PFSK-1 (cell line): Measurements from ENCODE around the gene IL1RAPL2.

Experiments used
- FOXP2 ChIP-seq: optimal IDR thresholded peaks from 2 replicates; pipeline ENCODE3; 2011; ENCODE audit warnings: borderline replicate concordance, control low read depth, inconsistent platforms; ENCODE audit not compliant: insufficient read depth; ENCODE audit errors: extremely low read length, extremely low read depth
- POLR2AphosphoS5 ChIP-seq: IDR thresholded peaks from 2 replicates; pipeline ENCODE4 v1.6.1; 2012; ENCODE audit warnings: low read depth, mild to moderate bottlenecking, control low read depth, low read length, moderate library complexity
- SIN3A ChIP-seq: IDR thresholded peaks from 2 replicates; pipeline ENCODE4 v1.6.1; 2012; ENCODE audit warnings: mild to moderate bottlenecking, low read length, moderate library complexity, borderline replicate concordance; ENCODE audit not compliant: insufficient read depth
- TAF1 ChIP-seq: IDR thresholded peaks from 2 replicates; pipeline ENCODE4 v1.6.1; 2012; ENCODE audit warnings: low read length, control low read depth, borderline replicate concordance; ENCODE audit not compliant: insufficient read depth
- TF ChIP-seq, protein P1 (sequence below), 2 experiments: IDR thresholded peaks; 2 replicates each; pipeline versions ENCODE4 v1.6.1 to v1.8.0; 2011 to 2012; ENCODE audit warnings: low read depth in 2 of 2, low read length in 2 of 2, control low read depth in 1 of 2, inconsistent platforms in 1 of 2, mild to moderate bottlenecking in 1 of 2, moderate library complexity in 1 of 2; ENCODE audit not compliant: insufficient read depth in 1 of 2

IL1RAPL2 gene

DNA sequence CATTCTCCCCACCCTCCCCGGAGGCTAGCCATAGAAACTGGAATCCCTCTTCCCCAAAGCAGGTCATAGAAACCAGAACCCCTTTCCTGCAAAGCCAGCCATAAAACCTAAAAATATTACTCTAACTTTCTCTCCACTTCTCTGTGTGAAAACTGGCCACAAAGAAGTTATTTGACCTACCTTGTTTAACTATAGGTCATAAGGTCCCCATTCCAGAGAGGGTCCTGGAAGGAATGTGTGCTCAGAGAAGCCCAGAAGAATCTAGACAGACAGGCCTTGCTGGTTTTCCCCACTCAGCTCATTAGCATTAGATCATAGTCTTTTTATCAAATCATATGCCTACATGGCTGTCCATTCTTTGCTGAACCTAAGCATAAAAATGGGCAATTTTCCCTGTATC, 707.3 kb downstream of the IL1RAPL2 start:
- TF ChIP-seq TAF1, result no peak
- TF ChIP-seq, protein P1, sequence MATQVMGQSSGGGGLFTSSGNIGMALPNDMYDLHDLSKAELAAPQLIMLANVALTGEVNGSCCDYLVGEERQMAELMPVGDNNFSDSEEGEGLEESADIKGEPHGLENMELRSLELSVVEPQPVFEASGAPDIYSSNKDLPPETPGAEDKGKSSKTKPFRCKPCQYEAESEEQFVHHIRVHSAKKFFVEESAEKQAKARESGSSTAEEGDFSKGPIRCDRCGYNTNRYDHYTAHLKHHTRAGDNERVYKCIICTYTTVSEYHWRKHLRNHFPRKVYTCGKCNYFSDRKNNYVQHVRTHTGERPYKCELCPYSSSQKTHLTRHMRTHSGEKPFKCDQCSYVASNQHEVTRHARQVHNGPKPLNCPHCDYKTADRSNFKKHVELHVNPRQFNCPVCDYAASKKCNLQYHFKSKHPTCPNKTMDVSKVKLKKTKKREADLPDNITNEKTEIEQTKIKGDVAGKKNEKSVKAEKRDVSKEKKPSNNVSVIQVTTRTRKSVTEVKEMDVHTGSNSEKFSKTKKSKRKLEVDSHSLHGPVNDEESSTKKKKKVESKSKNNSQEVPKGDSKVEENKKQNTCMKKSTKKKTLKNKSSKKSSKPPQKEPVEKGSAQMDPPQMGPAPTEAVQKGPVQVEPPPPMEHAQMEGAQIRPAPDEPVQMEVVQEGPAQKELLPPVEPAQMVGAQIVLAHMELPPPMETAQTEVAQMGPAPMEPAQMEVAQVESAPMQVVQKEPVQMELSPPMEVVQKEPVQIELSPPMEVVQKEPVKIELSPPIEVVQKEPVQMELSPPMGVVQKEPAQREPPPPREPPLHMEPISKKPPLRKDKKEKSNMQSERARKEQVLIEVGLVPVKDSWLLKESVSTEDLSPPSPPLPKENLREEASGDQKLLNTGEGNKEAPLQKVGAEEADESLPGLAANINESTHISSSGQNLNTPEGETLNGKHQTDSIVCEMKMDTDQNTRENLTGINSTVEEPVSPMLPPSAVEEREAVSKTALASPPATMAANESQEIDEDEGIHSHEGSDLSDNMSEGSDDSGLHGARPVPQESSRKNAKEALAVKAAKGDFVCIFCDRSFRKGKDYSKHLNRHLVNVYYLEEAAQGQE (IDR thresholded peaks at IDR 0.05; ENCODE audit: insufficient read depth in 1 of 2, low read depth in 2 of 2, low read length in 2 of 2), result no peak
- no peak for TF ChIP-seq POLR2AphosphoS5
- no peak for TF ChIP-seq FOXP2
- no peak for TF ChIP-seq SIN3A

DNA sequence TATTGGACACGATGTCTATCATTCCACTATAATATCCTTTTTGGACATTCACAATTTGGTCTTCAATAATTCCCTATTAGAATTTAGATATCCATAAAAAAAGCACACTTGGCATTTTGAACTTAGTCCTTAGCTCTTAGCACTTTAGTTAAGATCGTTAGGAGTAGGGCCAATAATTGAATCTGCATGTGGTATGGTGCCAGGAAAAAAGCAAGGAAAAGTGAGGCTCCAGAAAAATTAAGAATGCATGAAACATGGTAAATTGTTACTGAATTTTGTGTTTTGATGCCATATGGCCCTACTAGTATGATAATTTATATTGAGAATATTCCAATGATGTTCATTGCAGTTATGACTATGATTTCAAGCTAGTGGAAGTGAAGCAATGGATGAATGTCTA, 708.1 kb downstream of the IL1RAPL2 start:
- TF ChIP-seq POLR2AphosphoS5 (no peak), FOXP2 (no peak), SIN3A (no peak), TAF1 (no peak)
- TF ChIP-seq, protein P1 (IDR thresholded peaks at IDR 0.05; ENCODE audit: insufficient read depth in 1 of 2, low read depth in 2 of 2, low read length in 2 of 2), result no peak

DNA sequence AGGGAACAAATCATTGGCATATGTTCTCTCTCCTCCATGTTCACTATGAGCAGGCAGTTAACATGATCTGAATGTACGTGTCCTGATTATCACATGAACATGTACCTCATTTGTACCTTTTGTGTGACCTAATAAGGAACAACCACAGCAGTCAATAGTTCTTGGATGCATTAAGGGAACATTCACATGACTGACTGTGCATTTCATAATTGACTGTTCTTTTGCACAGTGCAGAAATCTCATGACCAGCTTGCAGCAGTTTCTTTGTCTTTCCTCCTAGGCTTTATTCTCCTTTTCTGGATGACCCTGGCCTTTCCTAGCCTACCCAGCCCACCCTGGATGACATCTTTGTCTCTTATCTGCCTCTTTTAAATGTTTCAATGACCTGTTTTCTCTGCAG, 711.1 kb downstream of the IL1RAPL2 start:
- TF ChIP-seq FOXP2, result no peak
- no peak for TF ChIP-seq SIN3A
- no peak for TF ChIP-seq TAF1
- no peak for TF ChIP-seq POLR2AphosphoS5
- TF ChIP-seq, protein P1 (IDR thresholded peaks at IDR 0.05; ENCODE audit: insufficient read depth in 1 of 2, low read depth in 2 of 2, low read length in 2 of 2), result no peak

DNA sequence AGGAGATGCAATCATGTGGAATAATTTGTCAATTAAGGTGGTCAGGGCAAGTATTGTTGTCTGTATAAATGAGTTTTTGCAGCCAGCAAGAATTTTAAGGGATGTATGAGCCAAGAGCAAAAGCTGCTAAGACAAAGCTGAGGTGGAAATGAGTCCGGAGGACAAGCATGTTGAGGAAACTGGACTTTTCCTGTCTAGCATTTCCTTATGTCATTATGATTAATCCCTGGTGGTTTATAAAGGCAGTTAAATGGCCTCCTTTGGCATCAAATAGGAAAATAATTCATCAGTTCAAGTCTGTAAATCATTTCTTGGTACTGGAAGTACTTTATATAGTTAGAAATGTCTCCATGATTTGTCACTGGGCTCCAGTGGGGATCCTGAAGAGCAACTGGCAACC, 716.1 kb downstream of the IL1RAPL2 start:
- no peak for TF ChIP-seq TAF1
- no peak for TF ChIP-seq SIN3A
- TF ChIP-seq, protein P1 (IDR thresholded peaks at IDR 0.05; ENCODE audit: insufficient read depth in 1 of 2, low read depth in 2 of 2, low read length in 2 of 2), result no peak
- TF ChIP-seq FOXP2, result no peak
- no peak for TF ChIP-seq POLR2AphosphoS5

DNA sequence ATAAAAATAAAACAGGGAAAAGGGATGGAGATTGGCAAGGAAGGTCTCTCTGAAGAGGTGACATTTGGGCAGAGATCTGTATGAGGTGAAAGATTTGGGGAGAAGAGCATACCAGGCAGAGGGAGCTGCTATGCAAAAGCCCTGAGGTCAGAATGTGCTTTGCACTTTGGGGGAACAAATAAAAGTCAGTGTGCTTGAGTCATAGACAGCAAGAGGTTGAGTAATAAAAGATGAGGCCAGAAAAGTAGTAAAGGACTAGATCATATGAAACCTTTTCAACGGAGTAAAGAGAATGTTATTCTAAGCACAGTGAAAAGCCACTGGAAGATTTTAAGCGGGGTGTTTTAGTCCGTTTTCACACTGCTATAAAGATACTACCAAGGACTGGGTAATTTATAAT, 731.0 kb downstream of the IL1RAPL2 start:
- TF ChIP-seq, protein P1 (IDR thresholded peaks at IDR 0.05; ENCODE audit: insufficient read depth in 1 of 2, low read depth in 2 of 2, low read length in 2 of 2), result no peak
- TF ChIP-seq POLR2AphosphoS5 (no peak), FOXP2 (no peak), SIN3A (no peak), TAF1 (no peak)
